GM12801 (cell line): ENCODE data around the gene MEF2B.

Experiments used
- TF ChIP-seq, protein P1 (sequence below): IDR thresholded peaks from one replicate; pipeline ENCODE4 v1.5.1; 2011; ENCODE audit warnings: control low read depth; ENCODE audit not compliant: insufficient read length; ENCODE audit errors: extremely low read depth

The MEF2B gene

DNA sequence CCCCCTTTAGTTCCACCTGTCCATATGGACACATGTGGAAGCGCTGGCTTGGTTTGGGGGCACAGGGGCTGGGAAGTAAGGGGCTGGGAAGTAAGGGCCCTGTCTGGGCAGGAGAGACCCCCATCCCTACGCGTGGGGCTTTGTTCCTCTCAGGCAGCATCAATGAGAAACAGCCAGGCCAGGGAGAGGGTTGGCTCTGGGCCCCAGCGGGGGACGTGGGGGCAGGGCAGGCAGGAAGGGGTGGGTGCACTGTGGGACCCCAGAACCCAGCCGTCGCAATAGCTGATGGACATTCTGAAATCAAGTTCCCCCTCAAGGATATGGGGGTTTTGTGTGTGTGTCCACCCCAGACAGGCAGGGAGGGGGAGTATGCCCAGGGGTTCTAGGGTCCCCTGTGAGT, 42.9 kb upstream of the MEF2B start:
- TF ChIP-seq, protein P1, sequence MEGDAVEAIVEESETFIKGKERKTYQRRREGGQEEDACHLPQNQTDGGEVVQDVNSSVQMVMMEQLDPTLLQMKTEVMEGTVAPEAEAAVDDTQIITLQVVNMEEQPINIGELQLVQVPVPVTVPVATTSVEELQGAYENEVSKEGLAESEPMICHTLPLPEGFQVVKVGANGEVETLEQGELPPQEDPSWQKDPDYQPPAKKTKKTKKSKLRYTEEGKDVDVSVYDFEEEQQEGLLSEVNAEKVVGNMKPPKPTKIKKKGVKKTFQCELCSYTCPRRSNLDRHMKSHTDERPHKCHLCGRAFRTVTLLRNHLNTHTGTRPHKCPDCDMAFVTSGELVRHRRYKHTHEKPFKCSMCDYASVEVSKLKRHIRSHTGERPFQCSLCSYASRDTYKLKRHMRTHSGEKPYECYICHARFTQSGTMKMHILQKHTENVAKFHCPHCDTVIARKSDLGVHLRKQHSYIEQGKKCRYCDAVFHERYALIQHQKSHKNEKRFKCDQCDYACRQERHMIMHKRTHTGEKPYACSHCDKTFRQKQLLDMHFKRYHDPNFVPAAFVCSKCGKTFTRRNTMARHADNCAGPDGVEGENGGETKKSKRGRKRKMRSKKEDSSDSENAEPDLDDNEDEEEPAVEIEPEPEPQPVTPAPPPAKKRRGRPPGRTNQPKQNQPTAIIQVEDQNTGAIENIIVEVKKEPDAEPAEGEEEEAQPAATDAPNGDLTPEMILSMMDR: no peak

DNA sequence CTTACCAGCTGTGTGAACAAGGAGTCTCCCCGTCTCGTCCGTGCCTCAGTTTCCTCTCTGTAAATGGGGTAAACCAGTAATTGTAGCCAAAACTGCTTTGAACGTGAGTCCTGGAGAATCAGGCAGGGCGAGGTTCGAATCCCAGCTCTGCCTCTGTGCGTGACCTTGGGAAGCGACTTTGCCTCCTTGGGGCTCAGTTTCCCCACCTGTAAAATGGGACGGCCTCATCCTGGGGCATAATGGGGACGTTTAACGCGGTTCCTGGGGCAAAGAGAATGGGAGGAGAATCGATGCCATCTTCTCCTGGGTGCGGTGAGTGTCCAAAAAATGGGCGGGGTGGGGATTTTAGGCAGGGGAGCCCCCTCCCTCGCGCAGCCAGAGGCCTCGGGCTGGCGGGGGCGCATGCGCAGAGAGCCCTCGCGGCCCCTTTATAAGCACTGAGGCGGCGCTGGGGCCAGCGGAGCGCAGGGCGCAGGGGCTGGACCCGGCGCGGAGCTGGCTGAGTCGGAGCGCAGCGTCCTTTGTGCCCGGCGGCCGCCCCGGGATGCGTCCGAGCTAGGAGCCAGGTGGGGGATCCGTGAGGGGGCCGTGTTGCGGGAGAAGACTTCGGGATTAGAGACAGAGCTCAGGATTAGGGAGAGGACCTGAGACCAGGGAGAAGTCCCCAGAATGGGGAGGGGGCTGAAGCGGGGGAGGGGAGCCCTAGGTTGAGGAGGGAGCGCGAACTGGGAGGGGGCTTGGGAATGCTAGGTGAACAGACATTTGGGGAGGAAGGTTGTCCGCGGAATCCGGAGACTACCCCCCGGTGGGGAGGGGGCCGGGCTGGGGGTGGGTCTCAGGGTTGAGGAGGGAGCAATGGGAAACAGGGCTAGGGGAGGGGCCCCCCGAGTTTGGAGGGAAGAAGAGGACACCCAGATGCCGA, 41.7 kb upstream of the MEF2B start, which contains the start of gene NCAN:
Gene NCAN, plus strand, starts transcription at position 460 of the 922 bp plus-strand sequence. CDS start 4,996 bp downstream, outside the sequence.
- TF ChIP-seq, protein P1: no peak

DNA sequence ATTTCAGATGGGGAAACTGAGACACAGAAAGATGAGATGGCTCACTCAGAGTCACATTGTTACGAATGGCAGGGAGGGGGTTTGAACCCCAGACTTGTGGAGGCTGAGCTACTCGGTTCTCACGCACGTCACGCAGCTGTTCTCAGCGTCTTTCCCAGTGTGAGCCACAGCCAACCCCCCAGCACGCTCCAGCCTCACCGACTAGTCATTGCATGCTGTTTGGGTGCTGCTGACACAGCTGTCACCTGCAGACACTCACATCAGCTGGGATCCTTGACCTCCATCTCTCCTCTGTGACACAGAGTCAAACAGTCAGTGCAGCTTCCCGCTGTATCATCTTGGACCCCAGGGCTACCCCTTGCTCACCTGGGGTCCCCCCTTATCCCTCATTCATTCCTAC, 39.3 kb upstream of the MEF2B start:
- TF ChIP-seq, protein P1: no peak

DNA sequence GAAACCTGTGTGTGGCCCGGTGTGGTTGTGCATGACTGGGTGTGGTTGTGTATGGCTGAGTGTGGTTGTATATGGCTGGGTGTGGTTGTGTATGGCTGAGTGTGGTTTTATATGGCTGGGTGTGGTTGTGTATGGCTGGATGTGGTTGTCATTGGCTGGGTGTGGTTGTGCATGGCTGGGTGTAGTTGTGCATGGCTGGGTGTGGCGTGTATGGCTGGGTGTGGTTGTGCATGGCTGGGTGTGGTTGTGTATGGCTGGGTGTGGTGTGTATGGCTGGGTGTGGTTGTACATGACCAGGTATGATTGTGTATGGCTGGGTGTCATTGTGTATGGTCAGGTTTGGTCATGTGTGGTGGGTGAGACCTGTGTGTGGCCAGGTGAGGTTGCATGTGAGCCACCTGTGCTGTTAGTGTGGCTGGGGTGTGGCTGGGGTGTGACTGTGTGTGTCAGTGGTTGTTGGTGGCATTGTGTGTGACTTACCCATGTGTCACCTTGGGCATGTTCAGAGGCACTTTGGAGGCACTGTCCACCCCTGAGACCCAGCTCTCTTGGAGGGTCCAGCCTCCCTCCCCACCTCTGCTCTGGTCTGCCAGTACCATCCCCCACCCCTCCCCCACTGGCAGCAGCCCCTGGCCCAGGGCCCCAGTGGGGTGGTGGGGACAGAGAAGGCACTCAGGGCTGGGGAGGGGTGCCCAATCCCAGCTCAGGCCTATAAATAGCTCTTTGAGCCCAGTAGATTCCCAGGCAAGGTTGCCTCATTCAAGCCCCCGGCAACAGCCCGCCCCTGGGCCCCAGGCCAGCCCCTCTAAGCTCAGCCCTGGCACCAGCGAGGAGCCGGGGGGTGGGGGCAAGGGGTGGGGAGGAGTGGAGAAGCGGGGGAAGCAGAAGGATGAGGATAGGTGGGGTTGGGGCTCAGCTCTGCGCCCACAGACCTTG, 37.8 kb upstream of the MEF2B start:
- TF ChIP-seq, protein P1: no peak

DNA sequence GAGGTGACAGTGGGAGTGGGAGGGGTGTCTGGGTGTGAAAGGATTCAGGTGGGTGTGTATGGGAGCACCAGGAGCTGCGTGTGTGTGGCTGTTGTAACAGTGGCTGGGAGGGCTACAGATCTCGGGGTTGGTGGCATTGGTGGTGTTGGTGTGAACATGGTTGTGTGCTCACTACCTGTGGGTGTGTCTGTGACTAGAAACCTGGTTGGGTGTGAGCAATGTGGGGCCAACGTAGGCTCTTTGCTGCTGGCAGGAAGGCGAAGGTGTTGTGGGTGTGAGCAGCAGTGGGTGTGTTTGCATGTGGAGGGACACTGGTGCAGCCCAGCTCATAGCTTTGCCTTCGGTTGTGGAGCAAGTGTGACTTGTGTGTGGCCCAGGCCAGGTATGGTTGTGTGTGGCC, 36.9 kb upstream of the MEF2B start:
- TF ChIP-seq, protein P1: no peak

DNA sequence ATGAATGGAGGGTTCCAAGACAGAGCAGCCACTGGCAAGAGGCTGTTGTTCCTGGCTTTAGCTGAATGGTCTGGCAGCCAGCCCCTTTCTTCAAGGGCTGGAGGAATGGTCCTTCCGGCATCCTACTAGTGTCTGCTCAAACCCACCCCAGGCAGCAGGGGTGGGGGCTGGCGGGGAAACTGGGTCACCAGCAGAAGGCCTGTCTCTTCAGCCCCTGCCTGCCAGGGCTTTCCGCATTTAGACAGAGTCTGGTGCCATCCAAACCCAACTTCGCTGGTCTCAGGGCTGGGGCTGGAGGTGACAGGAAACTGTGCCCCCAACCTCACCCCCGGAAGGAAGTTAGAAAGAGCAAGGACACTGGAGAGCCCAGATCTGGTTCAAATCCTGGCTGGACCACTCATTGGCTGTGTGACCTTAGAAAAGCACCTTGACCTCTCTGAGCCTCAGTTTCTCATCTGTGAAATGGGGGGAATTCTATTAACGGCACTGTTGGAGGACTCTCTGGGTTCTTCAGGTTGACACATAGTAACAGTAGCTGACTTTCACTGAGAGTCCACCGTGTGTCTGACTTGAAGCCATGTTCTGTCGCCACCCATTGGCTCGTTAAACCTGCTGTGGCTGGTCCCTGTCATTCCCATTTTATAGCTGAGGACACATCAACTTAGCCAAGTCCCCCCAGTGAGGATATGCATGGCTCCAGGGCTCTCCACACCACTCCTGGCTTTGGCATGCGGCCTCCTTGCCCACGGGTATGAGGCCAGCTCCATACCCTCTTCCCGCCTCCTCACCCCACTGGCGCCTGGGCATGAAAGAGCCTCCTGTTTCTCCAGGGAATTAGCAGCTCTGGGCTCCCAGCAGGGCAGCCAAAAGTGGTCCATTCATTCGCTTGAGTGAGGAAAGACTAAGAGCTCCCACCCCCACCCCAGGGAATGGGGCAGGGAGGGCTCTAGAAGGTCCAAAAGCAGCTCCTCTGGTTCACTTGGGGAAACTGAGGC, 35.6 kb upstream of the MEF2B start:
- TF ChIP-seq, protein P1: no peak
